ACHN (cell line): ENCODE results near the gene SART1.
"Not testable (repeated sequence)": the region's sequence is repeated elsewhere in the genome, so short reads cannot be mapped to it uniquely, and the experiment has no call there.

Experiments
- DNase-seq: peaks from one replicate; pipeline ENCODE4 v3.0.0-alpha.2; 2015
- in situ Hi-C: cut with HindIII; loops from 2 replicates; pipeline ENCODE4 v1.10.0; 2017; ENCODE audit warnings: low sequenced_read_pairs, low pct_ligation_motif_present, low pct_unique_long_range_greater_than_20kb

The SART1 gene

DNA sequence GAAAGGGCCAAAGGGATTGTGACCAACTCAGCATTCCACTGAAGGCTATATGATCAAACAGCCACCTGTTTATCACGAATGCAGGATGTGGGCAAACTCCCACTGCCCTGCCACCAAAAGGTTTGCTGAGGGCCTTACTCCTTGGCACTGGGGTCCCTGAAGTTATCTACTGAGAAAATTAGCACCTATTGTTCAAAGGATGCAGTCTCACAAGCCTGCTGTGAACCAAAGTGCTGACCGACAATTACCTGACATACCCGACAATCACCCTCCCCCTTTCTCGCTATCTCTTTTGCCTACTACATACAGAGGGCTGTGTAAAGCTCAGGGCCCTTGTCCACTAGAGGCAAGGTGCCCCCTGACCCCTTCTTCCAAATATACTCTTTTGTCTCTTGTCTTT, 48.5 kb downstream of the SART1 start:
- in situ Hi-C loops, DNase-seq: not testable (repeated sequence)

DNA sequence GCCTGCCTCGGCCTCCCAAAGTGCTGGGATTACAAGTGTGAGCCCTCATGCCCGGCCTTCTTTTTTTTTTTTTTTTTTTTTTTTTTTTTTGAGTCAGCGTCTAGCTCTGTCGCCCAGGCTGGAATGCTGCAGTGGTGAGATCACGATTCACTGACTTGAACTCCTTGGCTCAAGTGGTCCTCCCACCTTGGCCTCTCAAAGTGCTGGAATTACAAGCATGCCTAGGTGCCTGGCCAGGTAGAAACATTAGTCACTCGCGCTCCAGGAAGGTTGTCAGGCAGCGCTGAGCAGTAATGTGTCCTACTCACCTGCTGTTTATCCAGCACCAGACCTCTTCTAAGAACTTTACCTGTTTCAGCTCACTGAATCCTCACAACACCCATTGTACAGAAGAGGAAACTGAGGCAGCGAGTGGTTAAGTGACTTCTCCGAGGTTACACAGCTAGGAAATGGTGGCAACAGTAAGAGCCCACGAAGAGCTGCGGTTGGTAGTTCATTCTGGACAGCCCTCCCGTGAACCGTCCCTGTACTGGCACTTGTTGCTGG, 49.8 kb downstream of the SART1 start:
- in situ Hi-C loops = no loop called here
- peak; percentile 80 for DNase-seq

DNA sequence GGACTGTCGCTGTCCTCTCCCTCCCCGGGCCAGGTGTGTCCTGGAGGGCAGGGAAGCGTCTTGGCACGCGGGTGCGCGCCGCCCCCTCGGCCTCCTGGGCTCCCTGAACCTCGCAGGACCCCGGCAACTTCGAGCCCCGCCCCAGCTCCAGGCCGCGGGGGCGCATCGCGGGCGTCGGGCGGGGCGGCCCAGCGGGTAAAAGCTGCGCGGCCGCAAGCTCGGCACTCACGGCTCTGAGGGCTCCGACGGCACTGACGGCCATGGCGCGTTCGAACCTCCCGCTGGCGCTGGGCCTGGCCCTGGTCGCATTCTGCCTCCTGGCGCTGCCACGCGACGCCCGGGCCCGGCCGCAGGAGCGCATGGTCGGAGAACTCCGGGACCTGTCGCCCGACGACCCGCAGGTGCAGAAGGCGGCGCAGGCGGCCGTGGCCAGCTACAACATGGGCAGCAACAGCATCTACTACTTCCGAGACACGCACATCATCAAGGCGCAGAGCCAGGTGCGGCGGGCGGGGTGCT, 50.3 kb downstream of the SART1 start, which contains the start of gene CST6:
TSS of gene CST6 (plus strand) at position 224 of the 519 bp plus-strand sequence. CDS start at position 261, 37 bp downstream.
- in situ Hi-C loops = no loop called here
- no peak for DNase-seq

DNA sequence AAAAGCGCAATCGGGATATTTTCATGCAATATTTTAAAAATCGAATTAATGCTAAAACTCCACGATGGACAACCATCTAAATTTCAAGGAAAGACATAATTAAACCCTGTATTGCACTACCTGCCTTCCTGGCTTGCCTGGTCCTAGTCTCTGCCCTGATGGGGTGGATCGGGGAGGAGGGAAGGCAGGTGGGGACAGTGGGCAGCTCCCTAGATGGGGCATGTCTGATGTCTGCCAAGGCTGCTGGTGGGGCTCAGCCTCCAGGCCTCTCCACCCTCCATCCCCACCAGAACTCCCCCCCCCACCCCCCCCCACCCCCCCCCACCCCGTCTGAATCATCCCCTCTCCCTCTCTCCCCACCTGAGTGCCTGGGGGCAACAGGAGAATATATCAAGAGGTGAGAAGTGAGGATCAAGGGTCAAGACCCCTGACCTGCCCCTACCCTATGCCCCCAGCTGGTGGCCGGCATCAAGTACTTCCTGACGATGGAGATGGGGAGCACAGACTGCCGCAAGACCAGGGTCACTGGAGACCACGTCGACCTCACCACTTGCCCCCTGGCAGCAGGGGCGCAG, 50.9 kb downstream of the SART1 start:
- DNase-seq = no peak
- in situ Hi-C loops = no loop called here

DNA sequence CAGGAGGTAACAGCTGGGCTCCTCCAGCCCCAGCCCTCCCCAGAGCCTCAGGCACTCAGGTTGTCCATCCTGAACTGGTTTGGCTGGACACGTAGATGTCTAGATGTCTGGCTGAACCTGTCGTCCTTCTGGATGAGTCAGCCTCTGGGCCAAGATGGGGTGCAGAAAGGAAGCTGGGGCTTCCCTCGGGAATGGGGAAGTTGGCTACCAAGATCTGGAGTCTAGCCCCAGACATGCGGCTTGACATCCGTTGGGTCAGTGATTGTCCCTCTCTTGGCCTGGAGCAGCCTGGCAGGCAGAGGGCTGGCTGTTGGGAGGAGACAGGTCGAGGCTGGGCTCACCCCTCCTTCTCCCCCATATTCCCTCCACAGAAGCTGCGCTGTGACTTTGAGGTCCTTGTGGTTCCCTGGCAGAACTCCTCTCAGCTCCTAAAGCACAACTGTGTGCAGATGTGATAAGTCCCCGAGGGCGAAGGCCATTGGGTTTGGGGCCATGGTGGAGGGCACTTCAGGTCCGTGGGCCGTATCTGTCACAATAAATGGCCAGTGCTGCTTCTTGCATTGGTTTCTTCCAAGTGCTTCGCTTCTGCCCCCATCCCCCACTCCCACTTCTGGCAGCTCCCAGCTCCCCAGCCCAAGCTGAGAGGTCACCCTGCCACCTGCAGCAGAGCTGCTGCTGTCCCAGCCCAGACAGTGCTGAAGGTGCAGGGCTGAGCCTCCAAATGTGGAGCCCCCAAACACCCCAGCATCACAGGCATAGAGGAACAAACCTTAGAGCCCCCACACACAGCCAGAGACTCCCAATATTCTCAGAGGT, 51.6 kb downstream of the SART1 start:
- in situ Hi-C loops = no loop called here
- DNase-seq = no peak

DNA sequence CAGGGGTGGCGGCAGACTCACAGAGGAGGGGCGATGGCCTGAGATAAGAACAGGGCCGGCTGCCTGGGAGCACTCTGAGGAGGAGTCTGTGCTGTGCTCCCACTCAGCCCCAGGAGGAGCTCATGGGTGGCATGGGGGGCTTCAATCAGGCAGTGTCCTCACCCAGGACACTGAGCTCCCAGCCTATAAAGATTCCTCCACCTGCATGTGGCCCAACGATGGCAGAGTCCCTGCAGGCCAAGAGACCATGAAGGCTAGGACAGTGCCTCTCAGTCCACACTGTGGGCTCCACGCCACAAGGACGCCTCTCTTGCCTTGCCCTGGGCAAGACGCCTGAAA, 52.2 kb downstream of the SART1 start:
- in situ Hi-C loops = no loop called here
- no peak for DNase-seq

DNA sequence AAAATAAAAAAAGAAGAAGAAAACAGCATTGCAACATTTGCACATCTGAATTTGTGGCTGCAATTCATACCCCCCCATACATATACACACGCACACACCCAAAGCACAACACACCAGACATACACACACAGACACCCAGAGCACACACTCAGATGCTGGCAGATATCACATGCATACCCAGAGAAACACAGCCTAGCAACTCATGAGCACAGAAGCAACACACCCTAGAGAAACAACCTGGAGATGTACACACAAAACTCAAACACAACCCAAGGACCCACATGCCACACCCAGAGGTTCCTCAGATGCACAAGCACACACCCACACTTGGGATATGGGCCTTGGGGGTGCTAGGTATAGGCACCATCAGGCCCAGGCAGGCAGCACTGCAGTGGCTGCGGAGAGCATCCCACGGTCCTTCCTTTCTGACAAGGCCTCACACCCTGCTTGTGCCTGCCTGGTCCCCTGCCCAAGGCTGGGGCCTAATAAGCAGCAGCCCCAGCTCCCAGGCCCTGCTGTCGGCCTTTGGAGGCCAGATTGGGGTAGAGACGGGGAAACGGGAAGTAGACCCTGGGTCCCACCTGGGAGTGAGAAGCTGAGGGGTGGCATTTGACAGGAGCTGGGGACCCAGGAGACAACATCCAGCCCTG, 53.4 kb downstream of the SART1 start:
- no peak for DNase-seq
- in situ Hi-C loops = no loop called here

DNA sequence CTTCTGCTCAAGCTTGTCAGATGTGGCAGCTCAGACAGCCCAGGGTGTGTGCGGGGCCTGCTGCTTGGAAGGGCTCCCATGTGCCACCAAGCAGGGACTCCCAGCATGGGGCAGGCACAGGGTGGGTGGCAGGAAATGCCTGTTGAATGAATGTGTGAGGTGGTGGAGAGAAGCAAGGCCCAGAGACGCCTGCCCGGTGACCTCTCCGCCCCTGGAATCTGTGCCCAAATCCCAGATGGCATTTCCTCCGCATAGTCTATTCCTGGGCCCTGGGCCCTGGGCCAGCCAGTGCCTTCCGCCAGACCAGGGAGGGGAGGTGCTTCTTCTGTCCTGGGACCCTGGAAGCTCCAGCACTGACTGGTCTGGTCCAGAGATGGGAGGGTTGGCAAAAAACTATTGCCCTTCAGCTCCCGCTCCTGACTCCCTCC, 53.9 kb downstream of the SART1 start:
- peak; percentile 62 for DNase-seq
- in situ Hi-C loops = no loop called here

DNA sequence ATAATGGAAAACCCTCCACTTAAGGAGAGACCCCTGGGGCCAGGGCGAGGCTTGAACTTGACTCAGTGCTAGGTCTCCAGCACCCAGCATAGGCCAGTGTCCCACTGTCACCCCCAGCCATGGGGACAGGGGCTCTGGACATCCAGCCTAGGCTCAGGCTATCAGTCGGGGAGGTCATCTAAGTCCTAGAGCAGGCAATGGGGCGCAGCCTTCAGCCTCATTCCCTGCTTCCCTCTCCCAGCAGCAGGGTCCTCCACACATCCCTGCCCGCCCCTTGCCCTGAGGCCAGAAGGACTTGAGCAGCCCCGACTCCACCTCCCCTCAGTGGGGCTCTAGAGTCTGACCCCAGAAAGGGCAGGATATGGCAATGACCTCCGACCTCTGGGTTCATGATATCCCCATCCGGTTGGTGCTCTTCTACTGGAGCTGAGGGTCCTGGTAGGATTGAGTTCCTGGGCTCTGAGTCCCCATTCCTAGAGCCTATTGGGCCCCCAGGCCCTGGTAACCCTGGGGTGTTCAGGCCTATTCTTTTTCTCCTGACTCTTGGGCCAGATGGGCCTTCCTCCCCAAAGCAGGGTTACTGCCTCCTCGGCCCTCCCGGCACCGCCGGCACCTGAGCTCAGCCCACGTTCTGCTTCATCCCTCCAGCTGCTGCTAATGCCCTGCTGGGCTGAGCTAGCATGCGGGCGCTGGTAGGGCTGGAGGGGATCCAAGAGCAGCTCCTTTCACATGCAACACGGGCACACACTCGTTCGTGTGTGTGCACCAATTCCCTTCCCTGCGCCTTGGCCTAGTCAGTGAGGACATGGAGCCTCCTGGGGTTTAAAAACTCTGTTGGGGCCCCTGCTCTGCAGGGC, 54.6 kb downstream of the SART1 start:
- in situ Hi-C loops = no loop called here
- no peak for DNase-seq

DNA sequence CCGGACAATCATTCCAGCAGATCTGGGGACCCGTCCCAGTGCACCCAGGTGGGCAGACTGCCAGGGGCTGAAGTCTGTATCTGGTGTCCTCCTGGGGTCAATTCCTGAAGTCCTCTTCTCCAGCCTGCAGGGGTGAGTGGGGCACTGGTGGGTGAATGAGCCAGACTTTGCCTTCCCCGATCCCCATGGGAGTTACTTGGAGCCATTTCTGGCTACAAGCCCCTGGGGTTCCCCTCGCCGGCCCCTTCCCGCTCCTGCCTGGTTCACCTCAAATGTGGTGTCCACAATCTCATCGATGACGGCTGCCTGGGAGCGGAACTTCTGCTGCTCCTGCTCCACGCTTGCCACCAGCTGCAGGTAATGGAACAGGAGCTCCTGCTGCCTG, 55.3 kb downstream of the SART1 start:
- in situ Hi-C loops = no loop called here
- DNase-seq = no peak

DNA sequence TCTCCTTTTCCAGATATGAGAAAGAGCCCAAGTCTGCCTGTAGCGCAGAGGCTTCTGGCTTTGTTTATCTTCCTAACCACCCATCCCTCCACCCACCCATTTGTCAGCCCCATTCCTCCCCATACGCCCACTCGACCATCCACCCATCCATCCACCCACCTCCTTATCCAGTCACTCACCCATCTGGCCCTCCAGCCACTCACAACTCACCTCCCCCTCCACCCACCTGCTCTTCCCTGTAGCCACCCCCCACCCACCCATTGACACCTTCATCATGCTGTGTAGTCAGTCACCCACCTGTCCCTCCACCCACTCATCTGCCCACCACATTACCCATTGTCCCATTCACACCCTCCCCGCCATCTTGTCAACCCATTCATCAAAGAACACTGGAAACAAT, 55.8 kb downstream of the SART1 start:
- DNase-seq = no peak
- in situ Hi-C loops = no loop called here

DNA sequence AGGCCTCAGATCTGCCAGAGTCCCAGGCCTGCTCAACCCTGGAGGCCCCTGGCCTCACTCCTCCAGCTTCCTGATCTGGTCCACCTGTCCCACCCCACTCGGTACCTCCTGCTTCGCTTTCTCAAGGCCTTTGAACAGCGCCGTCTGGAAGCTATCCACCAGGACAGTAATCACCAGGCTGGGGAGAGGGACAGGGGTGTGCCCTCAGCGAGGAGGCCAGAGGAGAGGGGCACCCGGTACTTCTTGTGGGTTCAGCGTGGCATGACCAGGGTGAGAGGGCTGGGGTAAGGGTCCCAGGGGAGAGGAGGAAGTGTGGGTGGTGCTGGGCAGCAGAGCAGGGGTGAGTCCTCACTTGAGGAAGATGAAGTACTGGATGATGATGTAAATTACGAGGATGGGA, 58.7 kb downstream of the SART1 start:
- DNase-seq = no peak
- in situ Hi-C loops = no loop called here

DNA sequence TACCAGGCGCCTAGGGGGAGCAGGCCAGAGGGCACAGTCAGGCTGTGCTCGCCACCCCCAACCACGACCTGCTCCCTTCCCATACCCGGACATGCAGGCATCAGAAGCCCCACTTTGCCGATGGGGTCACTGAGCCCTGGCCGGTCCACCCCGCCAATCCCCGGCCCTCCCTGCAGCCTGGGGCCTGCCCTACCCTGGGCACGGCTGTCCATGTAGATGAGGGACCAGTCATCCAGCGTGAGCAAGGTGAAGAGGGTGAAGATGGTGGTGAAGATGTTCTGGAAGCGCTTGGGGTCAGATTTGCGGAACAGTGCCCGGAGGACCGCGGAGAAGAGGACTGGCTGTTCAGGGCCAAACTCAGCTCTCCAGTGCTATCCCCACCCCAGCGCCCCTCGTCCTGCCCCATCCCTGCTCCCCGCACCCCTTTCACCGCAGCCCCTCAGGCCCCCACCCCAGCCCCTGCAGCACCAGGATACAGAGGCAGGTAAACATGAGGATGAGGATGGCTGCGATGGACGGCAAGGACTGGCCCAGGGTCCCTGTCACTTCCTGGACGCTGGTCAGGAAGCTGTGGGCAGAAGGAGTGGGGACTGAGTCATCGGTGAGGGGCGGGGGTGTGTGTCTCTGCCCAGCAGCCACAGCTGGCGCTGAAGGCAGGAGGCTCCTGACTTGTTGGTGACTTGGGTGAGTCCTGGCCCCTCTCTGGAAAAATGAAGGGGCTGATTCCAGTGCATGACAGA, 59.3 kb downstream of the SART1 start:
- in situ Hi-C loops = no loop called here
- DNase-seq = peak; percentile 78

DNA sequence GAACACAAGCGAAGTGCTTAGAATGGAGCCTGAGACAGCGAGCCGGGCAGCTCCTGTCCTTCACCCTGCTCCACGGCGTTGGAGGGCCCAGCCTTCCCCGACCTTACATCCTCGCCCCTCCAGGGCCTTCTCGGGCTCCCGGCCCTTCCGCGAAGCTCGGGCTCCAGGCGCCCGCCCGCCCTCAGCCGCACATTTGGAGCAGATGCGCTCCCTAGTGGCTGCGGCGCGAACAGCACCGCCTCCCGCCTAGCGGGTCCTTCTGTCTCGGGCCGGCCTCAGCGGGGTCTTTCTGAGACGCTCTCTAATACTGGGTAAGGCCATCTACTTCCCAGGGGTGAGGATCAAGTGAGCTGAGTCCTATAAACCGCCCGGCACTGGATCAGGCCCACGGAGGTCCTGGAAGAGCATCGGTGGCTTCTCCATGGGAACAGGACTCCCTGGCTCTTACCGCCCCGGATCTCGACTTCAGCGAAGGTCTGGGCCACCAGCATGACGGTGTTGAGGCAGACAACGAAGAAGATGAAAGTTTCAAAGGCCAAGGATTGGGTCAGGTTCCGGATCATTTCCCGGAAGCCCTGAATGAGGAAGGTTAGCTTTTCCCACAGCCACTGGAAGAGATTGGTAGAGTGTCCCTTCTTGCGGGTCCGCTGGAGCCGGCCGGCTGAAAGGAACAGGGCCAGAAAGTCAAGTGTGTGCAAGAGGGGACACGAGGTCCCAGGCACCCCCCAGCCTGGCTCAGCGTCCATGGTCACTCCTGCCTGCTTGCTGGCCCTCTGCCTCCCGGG, 61.1 kb downstream of the SART1 start:
- peak; percentile 67 for DNase-seq

DNA sequence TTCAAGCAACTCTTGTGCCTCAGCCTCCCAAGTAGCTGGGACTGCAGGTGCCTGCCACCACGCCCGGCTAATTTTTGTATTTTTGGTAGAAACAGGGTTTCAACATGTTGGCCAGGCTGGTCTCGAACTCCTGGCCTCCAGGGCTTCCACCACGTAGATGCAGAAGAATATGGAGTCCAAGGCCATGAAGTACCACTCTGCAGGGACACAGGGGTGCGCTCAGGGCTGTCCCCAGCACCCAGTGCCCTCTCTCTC, 61.6 kb downstream of the SART1 start:
- in situ Hi-C loops, DNase-seq: not testable (repeated sequence)

More for the DNA sequence above, 61.1 kb downstream of the SART1 start:
- in situ Hi-C loops = no loop called here

DNA sequence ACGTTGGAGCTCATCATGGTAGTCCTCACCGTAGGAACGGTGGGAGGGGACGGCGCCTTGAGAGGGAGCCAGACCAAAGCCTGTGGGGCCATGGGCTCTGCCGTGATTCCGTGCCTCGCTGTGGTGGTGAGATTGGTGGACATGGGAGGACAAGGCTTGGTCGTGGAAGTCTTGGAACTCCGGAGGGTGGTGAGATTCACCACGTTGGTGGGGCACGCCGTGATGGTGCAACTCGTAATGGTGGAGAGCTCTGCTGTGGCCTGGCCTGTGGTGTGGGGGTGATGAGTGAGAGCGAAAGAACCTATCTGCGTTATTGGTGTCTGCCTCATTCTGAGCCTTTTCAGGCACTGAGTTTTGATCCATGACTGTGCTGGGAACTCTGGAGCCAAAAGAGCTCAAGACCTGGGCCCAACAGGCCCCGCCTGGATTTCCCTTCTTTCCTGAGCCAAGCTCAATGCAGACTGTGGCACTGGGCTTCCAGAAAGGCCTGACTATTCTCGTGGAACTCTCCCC, 64.5 kb downstream of the SART1 start, which contains the start of gene CATSPER1:
TSS of gene CATSPER1 (minus strand) at position 463 of the 513 bp plus-strand sequence. CDS start at position 363, 100 bp downstream.
- in situ Hi-C loops = no loop called here
- no peak for DNase-seq
